Transverse colon (tissue), 3 donors: ENCODE data around the gene SHMT2.

Experiments used
- CTCF ChIP-seq, 5 experiments: fragments of 200-600 bp in 3 of 5; fragments of 450-650 bp in 2 of 5; sonication (generic) in 3 of 5; IDR thresholded peaks; 1 replicate in 2 of 5; 2 replicates in 3 of 5; pipeline ENCODE4 v1.5.1; 2016 to 2017; ENCODE audit warnings: antibody characterized with exemption in 5 of 5, inconsistent platforms in 3 of 5, mild to moderate bottlenecking in 2 of 5, moderate library complexity in 1 of 5
- POLR2A ChIP-seq: fragments of 450-650 bp; IDR thresholded peaks from one replicate; pipeline ENCODE4 v1.6.1; 2016; ENCODE audit warnings: antibody characterized with exemption, mild to moderate bottlenecking, moderate library complexity

GRCh38 chr12:57241402-57242310 is 12.1 kb downstream of the SHMT2 start:
- TF ChIP-seq CTCF (IDR thresholded peaks at IDR 0.05) = no peak
- TF ChIP-seq POLR2A = no peak
